Activated CD4-positive, CD25-positive, alpha-beta regulatory T cell treated with anti-CD3 and anti-CD28 coated beads, Interleukin-2, amount 50 U/mL, for 16 hours (primary cell): ENCODE data around the gene GYPC.

Source experiments
- DNase-seq: peaks from one replicate; pipeline ENCODE4 v3.0.0-alpha.2; 2020; ENCODE audit warnings: low read depth, low spot score

GYPC gene

GRCh38 chr2:126649101-126649500 is 6.9 kb upstream of the GYPC start:
- DNase-seq = no peak

GRCh38 chr2:126650994-126651393 is 5.0 kb upstream of the GYPC start:
- no peak for DNase-seq

- DNase-seq = no peak
Observed at GRCh38 chr2:126652323-126652891, 3.6 kb upstream of the GYPC start.

- no peak for DNase-seq
Observed at GRCh38 chr2:126653109-126653508, 2.8 kb upstream of the GYPC start.

- no peak for DNase-seq
Observed at GRCh38 chr2:126653761-126654160, 2.2 kb upstream of the GYPC start.

- no peak for DNase-seq
Observed at GRCh38 chr2:126655051-126655450, 907 bp upstream of the GYPC start.

- DNase-seq = no peak
Observed at GRCh38 chr2:126656431-126657147, 631 bp downstream of the GYPC start.

GRCh38 chr2:126657148-126657635 is 1.2 kb downstream of the GYPC start:
- DNase-seq = no peak

- DNase-seq = no peak
Observed at GRCh38 chr2:126657636-126658318, 1.8 kb downstream of the GYPC start.

- DNase-seq = no peak
Observed at GRCh38 chr2:126658319-126658904, 2.5 kb downstream of the GYPC start.

- no peak for DNase-seq
Observed at GRCh38 chr2:126658905-126659561, 3.1 kb downstream of the GYPC start.

- no peak for DNase-seq
Observed at GRCh38 chr2:126659562-126660467, 3.9 kb downstream of the GYPC start.

GRCh38 chr2:126660971-126661370 is 5.0 kb downstream of the GYPC start:
- DNase-seq = no peak

GRCh38 chr2:126661702-126662500 is 5.9 kb downstream of the GYPC start:
- DNase-seq = no peak

- DNase-seq = no peak
Observed at GRCh38 chr2:126662621-126663020, 6.7 kb downstream of the GYPC start.

GRCh38 chr2:126663184-126663963 is 7.4 kb downstream of the GYPC start:
- no peak for DNase-seq

GRCh38 chr2:126664234-126664633 is 8.3 kb downstream of the GYPC start:
- no peak for DNase-seq

GRCh38 chr2:126664639-126665038 is 8.7 kb downstream of the GYPC start:
- no peak for DNase-seq

- no peak for DNase-seq
Observed at GRCh38 chr2:126665483-126665882, 9.5 kb downstream of the GYPC start.
